Measurements from ENCODE around the gene RITA1.

DNA sequence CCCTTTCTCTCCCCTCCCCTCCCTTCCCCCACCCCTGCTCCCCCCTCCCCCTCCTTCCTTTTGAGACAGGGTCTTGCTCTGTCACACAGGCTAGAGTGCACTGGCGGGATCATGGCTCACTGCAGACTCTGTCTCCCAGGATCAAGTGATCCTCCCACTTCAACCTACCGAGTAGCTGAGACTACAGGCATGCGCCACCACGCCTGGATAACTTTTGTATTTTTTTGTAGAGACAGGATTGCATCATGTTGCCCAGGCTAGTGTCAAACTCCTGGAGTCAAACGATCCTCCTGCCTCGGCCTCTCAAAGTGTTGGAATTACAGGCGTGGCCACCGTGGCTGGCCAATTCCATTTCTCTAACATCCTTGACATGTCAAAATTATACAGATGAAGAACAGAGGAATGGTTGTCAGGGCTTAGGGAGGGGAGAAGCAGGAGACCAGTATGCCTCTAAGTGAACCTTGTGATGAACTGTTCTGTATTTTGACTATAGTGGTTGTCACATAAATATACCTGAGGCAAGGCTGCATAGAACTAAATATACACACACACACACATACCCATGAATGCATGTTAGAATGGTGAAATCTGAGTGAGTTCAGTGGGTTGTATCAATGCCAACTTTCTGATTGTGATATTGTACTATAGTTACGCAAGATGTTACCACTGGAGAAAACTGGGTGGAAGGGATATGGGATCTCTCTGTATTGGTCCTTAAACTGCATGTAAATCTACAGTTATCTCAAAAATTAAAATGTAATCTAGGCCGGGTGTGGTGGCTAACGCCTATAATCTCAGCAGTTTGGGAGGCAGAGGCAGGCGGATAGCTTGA, 39.6 kb upstream of the RITA1 start:
- TF ChIP-seq, protein P1, sequence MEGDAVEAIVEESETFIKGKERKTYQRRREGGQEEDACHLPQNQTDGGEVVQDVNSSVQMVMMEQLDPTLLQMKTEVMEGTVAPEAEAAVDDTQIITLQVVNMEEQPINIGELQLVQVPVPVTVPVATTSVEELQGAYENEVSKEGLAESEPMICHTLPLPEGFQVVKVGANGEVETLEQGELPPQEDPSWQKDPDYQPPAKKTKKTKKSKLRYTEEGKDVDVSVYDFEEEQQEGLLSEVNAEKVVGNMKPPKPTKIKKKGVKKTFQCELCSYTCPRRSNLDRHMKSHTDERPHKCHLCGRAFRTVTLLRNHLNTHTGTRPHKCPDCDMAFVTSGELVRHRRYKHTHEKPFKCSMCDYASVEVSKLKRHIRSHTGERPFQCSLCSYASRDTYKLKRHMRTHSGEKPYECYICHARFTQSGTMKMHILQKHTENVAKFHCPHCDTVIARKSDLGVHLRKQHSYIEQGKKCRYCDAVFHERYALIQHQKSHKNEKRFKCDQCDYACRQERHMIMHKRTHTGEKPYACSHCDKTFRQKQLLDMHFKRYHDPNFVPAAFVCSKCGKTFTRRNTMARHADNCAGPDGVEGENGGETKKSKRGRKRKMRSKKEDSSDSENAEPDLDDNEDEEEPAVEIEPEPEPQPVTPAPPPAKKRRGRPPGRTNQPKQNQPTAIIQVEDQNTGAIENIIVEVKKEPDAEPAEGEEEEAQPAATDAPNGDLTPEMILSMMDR (IDR thresholded peaks at IDR 0.05) = no peak
- TF ChIP-seq POLR2A (IDR thresholded peaks at IDR 0.05) = no peak

Data from testis (tissue), 2 donors.